Esophagus muscularis mucosa (tissue), 4 donors: ENCODE results near the gene ZCCHC10. TPM values are rescaled to one million over a fixed set of nuclear protein-coding genes. Genes with fewer than 3 reads are reported as not detected.

Source experiments
- DNase-seq: peaks from one replicate; pipeline ENCODE4 v3.0.0-alpha.2; 2017; ENCODE audit errors: extremely low spot score
- H3K27ac ChIP-seq, 4 donors: fragments of 200-600 bp; sonication (generic); replicated peaks in 1 of 4; 1 replicate in 3 of 4; 2 replicates in 1 of 4; pipeline ENCODE4 v1.5.1; 2016 to 2019; ENCODE audit warnings: mild to moderate bottlenecking in 1 of 4
- H3K27me3 ChIP-seq, 4 donors: fragments of 200-600 bp; sonication (generic); one replicate each; pipeline versions ENCODE4 v1.5.1 to v1.6.0; 2016 to 2019
- H3K36me3 ChIP-seq, 4 donors: fragments of 200-600 bp; sonication (generic); one replicate each; pipeline ENCODE4 v1.5.1; 2016 to 2019
- H3K4me1 ChIP-seq, 4 donors: fragments of 200-600 bp; sonication (generic); one replicate each; pipeline ENCODE4 v1.5.1; 2016 to 2019
- H3K4me3 ChIP-seq, 4 donors: fragments of 200-600 bp; sonication (generic); 1 replicate in 2 of 4; 2 replicates in 2 of 4; pipeline ENCODE4 v1.5.1; 2016 to 2019; ENCODE audit warnings: mild to moderate bottlenecking in 4 of 4, moderate library complexity in 1 of 4
- H3K9me3 ChIP-seq, 4 donors: fragments of 200-600 bp; sonication (generic); 1 replicate in 3 of 4; 2 replicates in 1 of 4; pipeline ENCODE4 v1.5.1; 2016 to 2019
- CTCF ChIP-seq, 3 experiments: fragments of 200-600 bp in 2 of 3; fragments of 450-650 bp in 1 of 3; sonication (generic) in 2 of 3; IDR thresholded peaks; one replicate each; pipeline ENCODE4 v1.5.1; 2017 to 2019; ENCODE audit warnings: antibody characterized with exemption in 3 of 3, mild to moderate bottlenecking in 2 of 3, moderate library complexity in 1 of 3
- EP300 ChIP-seq: sonication (generic); formaldehyde crosslinking; IDR thresholded peaks from one replicate; pipeline ENCODE4 v1.6.1; 2017; ENCODE audit warnings: antibody characterized with exemption
- POLR2A ChIP-seq: fragments of 450-650 bp; IDR thresholded peaks from one replicate; pipeline ENCODE4 v1.6.1; 2017; ENCODE audit warnings: antibody characterized with exemption, moderate library complexity, mild to moderate bottlenecking, low read depth
- POLR2AphosphoS5 ChIP-seq, 2 donors: sonication (generic); formaldehyde crosslinking; IDR thresholded peaks; one replicate each; pipeline ENCODE4 v1.6.1; 2017; ENCODE audit warnings: antibody characterized with exemption in 2 of 2
- WGBS: methylation state at CpG from one replicate; pipeline ENCODE4 v1.1.5; 2018; 5-methylcytosine and 5-hydroxymethylcytosine counted together
- intact Hi-C: fragments of 100-400 bp; cut with DNase I; formaldehyde crosslinking; loops from one replicate; pipeline ENCODE4 v1.15.1; 2023
- total RNA-seq, 4 donors: library from RNA; depleted of rRNA; stranded (reverse); fragments of >200 nt; gene quantifications; one replicate each; pipeline versions ENCODE4 v1.1.0 to v1.2.1, GENCODE V29; 2016

ZCCHC10 gene
- total RNA-seq, 4 donors from 2014 or later = 8.6 to 40.8 (median 13.1) TPM

- H3K9me3 ChIP-seq = no peaks in the 10 kb centered on the region
- H3K36me3 ChIP-seq = peaks cover 5 to 54% (median 40%) of the 10 kb centered on the region in 4 donors
- no peak overlapping the region for H3K27ac ChIP-seq
- no peak overlapping the region for H3K4me3 ChIP-seq
- H3K4me1 ChIP-seq = peaks cover 0 to 16% (median 9%) of the 10 kb centered on the region in 4 donors
- DNase-seq = no peak
- TF ChIP-seq CTCF (IDR thresholded peaks at IDR 0.05) (no peak), POLR2A (no peak), EP300 (no peak), POLR2AphosphoS5 (IDR thresholded peaks at IDR 0.05) (no peak)
- H3K27me3 ChIP-seq = no peaks in the 10 kb centered on the region
- intact Hi-C loops = no loop called here
- 71% methylated on average over 1 of the region's 1 CpG for WGBS
These were observed 39.1 kb upstream of the ZCCHC10 start for GRCh38 chr5:133065471-133065870.

- 86% methylated on average over 10 of the region's 10 CpGs for WGBS
- H3K4me3 ChIP-seq = no peak overlapping the region
- peaks cover 0 to 39% (median 26%) of the 10 kb centered on the region in 4 donors for H3K36me3 ChIP-seq
- no peak for DNase-seq
- no peak overlapping the region for H3K27ac ChIP-seq
- H3K27me3 ChIP-seq = no peaks in the 10 kb centered on the region
- H3K4me1 ChIP-seq = peaks cover 0 to 16% (median 12%) of the 10 kb centered on the region in 4 donors
- TF ChIP-seq POLR2AphosphoS5 (IDR thresholded peaks at IDR 0.05) = no peak
- TF ChIP-seq CTCF (IDR thresholded peaks at IDR 0.05) = no peak
- TF ChIP-seq EP300 = no peak
- no peak for TF ChIP-seq POLR2A
- H3K9me3 ChIP-seq = no peaks in the 10 kb centered on the region
- intact Hi-C loops = no loop called here
These were observed 37.6 kb upstream of the ZCCHC10 start for GRCh38 chr5:133063965-133064364.

- H3K27ac ChIP-seq = no peak overlapping the region
- peaks cover 0 to 28% (median 22%) of the 10 kb centered on the region in 4 donors for H3K4me1 ChIP-seq
- no peaks in the 10 kb centered on the region for H3K27me3 ChIP-seq
- TF ChIP-seq POLR2AphosphoS5 (IDR thresholded peaks at IDR 0.05) (no peak), POLR2A (no peak), CTCF (IDR thresholded peaks at IDR 0.05) (no peak), EP300 (no peak)
- no peak for DNase-seq
- H3K36me3 ChIP-seq = peaks cover 0 to 24% (median 14%) of the 10 kb centered on the region in 4 donors
- intact Hi-C loops = no loop called here
- no peaks in the 10 kb centered on the region for H3K9me3 ChIP-seq
- 75% methylated on average over 1 of the region's 1 CpG for WGBS
- H3K4me3 ChIP-seq = no peak overlapping the region
These were observed 35.9 kb upstream of the ZCCHC10 start for GRCh38 chr5:133062276-133062675.

- no peaks in the 10 kb centered on the region for H3K27me3 ChIP-seq
- DNase-seq = no peak
These were observed 33.3 kb upstream of the ZCCHC10 start for GRCh38 chr5:133059621-133060020.

More at GRCh38 chr5:133059621-133060020, 33.3 kb upstream of the ZCCHC10 start:
- Histone ChIP-seq H3K4me3 (no peak overlapping the region), H3K27ac (no peak overlapping the region), H3K4me1 (peaks cover 1 to 47% (median 35%) of the 10 kb centered on the region in 4 donors), H3K36me3 (no peaks in the 10 kb centered on the region), H3K9me3 (no peaks in the 10 kb centered on the region)
- intact Hi-C loops = no loop called here
- 84% methylated on average over 3 of the region's 3 CpGs for WGBS
- no peak for TF ChIP-seq POLR2A
- no peak for TF ChIP-seq CTCF (IDR thresholded peaks at IDR 0.05)
- no peak for TF ChIP-seq EP300
- TF ChIP-seq POLR2AphosphoS5 (IDR thresholded peaks at IDR 0.05) = no peak
